GM23338 (cell line): Measurements from ENCODE around the gene AKAP9. TPM values are rescaled to one million over a fixed set of nuclear protein-coding genes. Genes with fewer than 3 reads are reported as not detected.

Experiments used
- ATAC-seq: fragments of 200-7000 bp; cut with Tn5 transposase; 3 replicates; pipeline ENCODE4 v1.9.1; 2020
- DNase-seq: peaks from one replicate; pipeline ENCODE4 v3.0.0-alpha.2; 2015; ENCODE audit warnings: low spot score
- H2AFZ ChIP-seq: fragments of 200-600 bp; sonication (generic); 2 replicates; pipeline ENCODE4 v1.8.0; 2016; ENCODE audit warnings: antibody characterized with exemption, mild to moderate bottlenecking, moderate library complexity
- H3F3A ChIP-seq: fragments of 200-600 bp; sonication (generic); replicated peaks from 2 replicates; pipeline ENCODE4 v1.8.0; 2017; ENCODE audit warnings: antibody characterized with exemption, mixed run types, low read depth
- H3K27ac ChIP-seq: fragments of 200-600 bp; sonication (generic); 2 replicates; pipeline ENCODE4 v1.6.1; 2016; ENCODE audit warnings: low read depth
- H3K27me3 ChIP-seq: fragments of 200-600 bp; sonication (generic); 2 replicates; pipeline ENCODE4 v1.8.0; 2016; ENCODE audit warnings: mild to moderate bottlenecking, mixed run types, moderate library complexity; ENCODE audit not compliant: insufficient read depth
- H3K36me3 ChIP-seq: fragments of 200-600 bp; sonication (generic); 2 replicates; pipeline ENCODE4 v1.8.0; 2016; ENCODE audit warnings: mild to moderate bottlenecking; ENCODE audit not compliant: insufficient read depth
- H3K4me1 ChIP-seq: fragments of 200-600 bp; sonication (generic); 2 replicates; pipeline ENCODE4 v1.8.0; 2016; ENCODE audit warnings: mild to moderate bottlenecking, moderate library complexity; ENCODE audit not compliant: insufficient read depth
- H3K4me2 ChIP-seq: fragments of 200-600 bp; sonication (generic); 2 replicates; pipeline ENCODE4 v1.7.1; 2017; ENCODE audit warnings: mixed run types
- H3K4me3 ChIP-seq: fragments of 200-600 bp; sonication (generic); 2 replicates; pipeline ENCODE4 v1.6.1; 2016; ENCODE audit warnings: mixed run types
- H3K79me2 ChIP-seq: fragments of 200-600 bp; sonication (generic); replicated peaks from 2 replicates; pipeline ENCODE4 v1.8.0; 2017; ENCODE audit warnings: mild to moderate bottlenecking; ENCODE audit not compliant: insufficient read depth
- H3K9me2 ChIP-seq: fragments of 200-600 bp; sonication (generic); 2 replicates; pipeline ENCODE4 v1.8.0; 2017; ENCODE audit not compliant: insufficient read depth
- H4K20me1 ChIP-seq: fragments of 200-600 bp; sonication (generic); replicated peaks from 2 replicates; pipeline ENCODE4 v1.8.0; 2017; ENCODE audit warnings: mild to moderate bottlenecking; ENCODE audit not compliant: insufficient read depth
- H3K27ac Mint-ChIP-seq: 2 replicates; pipeline ENCODE4 v1.8.0; 2020; ENCODE audit warnings: inconsistent platforms, mild to moderate bottlenecking, moderate library complexity, mixed read lengths
- H3K27me3 Mint-ChIP-seq: 3 replicates; pipeline ENCODE4 v1.8.0; 2022; ENCODE audit warnings: low read depth, mild to moderate bottlenecking, moderate library complexity, mixed read lengths, inconsistent platforms; ENCODE audit not compliant: insufficient read depth, poor library complexity
- H3K36me3 Mint-ChIP-seq: 3 replicates; pipeline ENCODE4 v1.8.0; 2021; ENCODE audit warnings: low read depth, mild to moderate bottlenecking, inconsistent platforms, moderate library complexity, mixed read lengths
- H3K4me1 Mint-ChIP-seq: 3 replicates; pipeline ENCODE4 v1.8.0; 2020; ENCODE audit warnings: mild to moderate bottlenecking, inconsistent platforms, mixed read lengths
- H3K4me3 Mint-ChIP-seq: 3 replicates; pipeline ENCODE4 v1.8.0; 2021; ENCODE audit warnings: moderate library complexity, mild to moderate bottlenecking, inconsistent platforms, mixed read lengths
- H3K9me3 Mint-ChIP-seq: 3 replicates; pipeline ENCODE4 v1.8.0; 2020; ENCODE audit warnings: moderate library complexity, mild to moderate bottlenecking, inconsistent platforms, mixed read lengths
- CTCF ChIP-seq, 2 experiments: fragments of 200-600 bp in 1 of 2; sonication (generic) in 1 of 2; conservative IDR thresholded peaks; 2 replicates each; pipeline versions ENCODE4 v1.5.1 to v1.6.1; 2016 to 2017; ENCODE audit warnings: antibody characterized with exemption in 2 of 2, low read depth in 2 of 2, mild to moderate bottlenecking in 2 of 2, moderate library complexity in 1 of 2
- EZH2 ChIP-seq: fragments of 200-600 bp; sonication (generic); IDR thresholded peaks from one replicate; pipeline ENCODE4 v1.8.0; 2017; ENCODE audit warnings: antibody characterized with exemption, mild to moderate bottlenecking, low read depth; ENCODE audit not compliant: unreplicated experiment
- EZH2phosphoT487 ChIP-seq: fragments of 200-600 bp; sonication (generic); IDR thresholded peaks from one replicate; pipeline ENCODE4 v1.8.1; 2018; ENCODE audit warnings: antibody characterized with exemption; ENCODE audit not compliant: unreplicated experiment
- JUNB ChIP-seq: IDR thresholded peaks from one replicate; pipeline ENCODE4 v1.6.1; 2016; ENCODE audit warnings: antibody characterized with exemption; ENCODE audit not compliant: unreplicated experiment
- POLR2AphosphoS5 ChIP-seq: IDR thresholded peaks from 2 replicates; pipeline ENCODE4 v1.6.1; 2016; ENCODE audit warnings: antibody characterized with exemption, low read depth
- REST ChIP-seq: IDR thresholded peaks from one replicate; pipeline ENCODE4 v1.6.1; 2018; ENCODE audit warnings: antibody characterized with exemption; ENCODE audit not compliant: unreplicated experiment
- STAT1 ChIP-seq: IDR thresholded peaks from one replicate; pipeline ENCODE4 v1.6.1; 2016; ENCODE audit warnings: antibody characterized with exemption; ENCODE audit not compliant: unreplicated experiment
- ZNF114 ChIP-seq: fragments of 250-450 bp; sonication (Bioruptor Pico); IDR thresholded peaks from 2 replicates; pipeline ENCODE4 v1.5.0; 2020; ENCODE audit warnings: mild to moderate bottlenecking, moderate library complexity
- ZNF331 ChIP-seq: fragments of 250-450 bp; sonication (Bioruptor Pico); IDR thresholded peaks from 2 replicates; pipeline ENCODE4 v1.5.0; 2020; ENCODE audit warnings: low read depth, mild to moderate bottlenecking, moderate library complexity
- ZNF462 ChIP-seq: fragments of 250-450 bp; sonication (Bioruptor Pico); IDR thresholded peaks from 2 replicates; pipeline ENCODE4 v1.5.0; 2020; ENCODE audit warnings: mild to moderate bottlenecking, moderate library complexity
- polyA plus RNA-seq: library from polyadenylated mRNA; unstranded; fragments of >200 nt; fragmentation: Nextera tagmentation; extraction: Ambion mirVana; gene quantifications from 2 replicates; pipeline ENCODE4 v1.2.1, GENCODE V29; 2016
- total RNA-seq: library from RNA; depleted of rRNA; stranded (reverse); fragments of >200 nt; shearing (Covaris generic); gene quantifications from 2 replicates; pipeline ENCODE4 v1.2.3, GENCODE V29; 2014

Gene AKAP9
- total and polyA plus RNA-seq, 2 experiments from 2014 or later, result 33.5 to 67.4 TPM

GRCh38 chr7:92115821-92116220 lies 175.2 kb downstream of the AKAP9 start (continued):
- TF ChIP-seq CTCF (conservative IDR thresholded peaks at IDR 0.05; ENCODE audit: low read depth in 2 of 2), result no peak

- ATAC-seq (no peak), DNase-seq (no peak)
- Mint-ChIP-seq H3K4me1 (no peaks in the 10 kb centered on the region), H3K4me3 (no peak overlapping the region), H3K27me3 (no peaks in the 10 kb centered on the region), H3K36me3 (peaks cover 47% of the 10 kb centered on the region), H3K9me3 (no peaks in the 10 kb centered on the region), H3K27ac (no peak overlapping the region)
- no peaks in the 10 kb centered on the region for H3K27me3 ChIP-seq
- H3K4me2 ChIP-seq, result no peak overlapping the region
- peaks cover 43% of the 10 kb centered on the region; the same call in 1 of the 2 replicates for H3K36me3 ChIP-seq
- no peaks in the 10 kb centered on the region for H3F3A ChIP-seq
- H3K4me1 ChIP-seq, result no peaks in the 10 kb centered on the region
- H3K79me2 ChIP-seq, result peaks cover 55% of the 10 kb centered on the region
- no peak overlapping the region for H3K27ac ChIP-seq
- no peak overlapping the region for H2AFZ ChIP-seq
- H3K9me2 ChIP-seq, result no peaks in the 10 kb centered on the region
- no peak overlapping the region for H3K4me3 ChIP-seq
- peaks cover 24% of the 10 kb centered on the region for H4K20me1 ChIP-seq
- no peak for TF ChIP-seq JUNB
- no peak for TF ChIP-seq REST
- no peak for TF ChIP-seq ZNF462
- TF ChIP-seq EZH2phosphoT487, result no peak
- no peak for TF ChIP-seq ZNF114 (CRISPR knock-in tag)
- no peak for TF ChIP-seq ZNF331 (CRISPR knock-in tag)
- no peak for TF ChIP-seq POLR2AphosphoS5
- no peak for TF ChIP-seq STAT1
- TF ChIP-seq CTCF (conservative IDR thresholded peaks at IDR 0.05; ENCODE audit: low read depth in 2 of 2), result no peak
- no peak for TF ChIP-seq EZH2
These were observed 176.3 kb downstream of the AKAP9 start for GRCh38 chr7:92116949-92117348.
